Measurements from ENCODE around the gene GPC3. TPM values are rescaled to one million over a fixed set of nuclear protein-coding genes. Genes with fewer than 3 reads are reported as not detected.
"Not testable (repeated sequence)": the region's sequence is repeated elsewhere in the genome, so short reads cannot be mapped to it uniquely, and the experiment has no call there.

Gene GPC3
- total RNA-seq: 0.07 and 0.12 TPM in 2 replicates

DNA sequence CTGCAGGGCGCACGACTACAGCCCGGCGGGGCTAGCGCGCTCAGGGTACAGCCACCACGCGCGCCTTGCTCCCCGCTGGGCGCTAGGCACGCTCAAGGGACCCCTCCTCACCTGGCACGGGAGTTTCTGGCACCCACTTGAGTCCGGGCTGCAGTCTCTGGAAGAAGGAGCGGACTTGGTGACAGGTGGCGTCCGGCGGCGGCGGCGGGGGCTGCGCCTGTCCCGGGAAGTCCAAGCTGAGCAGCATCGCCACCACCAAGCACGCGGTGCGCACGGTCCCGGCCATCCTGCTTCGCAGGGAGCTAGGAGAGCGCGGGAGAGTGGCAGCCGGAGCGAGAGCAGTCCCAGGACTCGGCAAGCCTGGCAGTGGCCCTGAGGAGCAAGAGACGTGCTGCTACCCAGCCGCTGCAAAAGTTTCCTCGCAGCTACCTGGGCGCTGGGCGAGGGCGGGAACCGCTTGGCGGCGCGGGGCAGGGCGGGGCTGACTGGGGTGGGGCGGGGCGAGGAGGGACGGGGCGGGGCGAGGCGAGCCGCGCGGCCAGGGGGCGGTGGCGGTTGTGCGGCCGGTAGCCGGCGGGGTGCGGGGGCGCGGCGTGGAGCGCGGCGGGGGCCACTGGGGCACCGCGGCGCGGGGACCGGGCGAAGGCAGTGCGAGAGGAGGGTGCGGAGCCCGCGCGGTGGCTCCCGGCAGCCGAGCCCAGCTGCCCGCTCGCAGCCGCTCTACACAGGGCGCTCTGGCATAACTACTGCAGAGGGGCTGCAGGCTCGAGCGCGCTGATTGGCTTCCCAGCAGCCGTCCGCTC, at the start of gene GPC3:
Gene GPC3 (minus strand): TSS at position 431 of the 803 bp plus-strand sequence.
- intact Hi-C loops (cut with micrococcal nuclease): loop anchor here (1.0 to 10.0 kb wide), 3 partner anchors 37 to 159 kb away; no protein-coding TSS in a partner anchor

- intact Hi-C loops (cut with micrococcal nuclease): no loop called here
Measured at GRCh38 chrX:134032441-134032840, 47.0 kb upstream of the GPC3 start.

GRCh38 chrX:134026565-134027311, 41.3 kb upstream of the GPC3 start:
- intact Hi-C loops (cut with micrococcal nuclease): loop anchor here (1.0 to 10.0 kb wide), 5 partner anchors 118 to 370 kb away; no protein-coding TSS in a partner anchor

DNA sequence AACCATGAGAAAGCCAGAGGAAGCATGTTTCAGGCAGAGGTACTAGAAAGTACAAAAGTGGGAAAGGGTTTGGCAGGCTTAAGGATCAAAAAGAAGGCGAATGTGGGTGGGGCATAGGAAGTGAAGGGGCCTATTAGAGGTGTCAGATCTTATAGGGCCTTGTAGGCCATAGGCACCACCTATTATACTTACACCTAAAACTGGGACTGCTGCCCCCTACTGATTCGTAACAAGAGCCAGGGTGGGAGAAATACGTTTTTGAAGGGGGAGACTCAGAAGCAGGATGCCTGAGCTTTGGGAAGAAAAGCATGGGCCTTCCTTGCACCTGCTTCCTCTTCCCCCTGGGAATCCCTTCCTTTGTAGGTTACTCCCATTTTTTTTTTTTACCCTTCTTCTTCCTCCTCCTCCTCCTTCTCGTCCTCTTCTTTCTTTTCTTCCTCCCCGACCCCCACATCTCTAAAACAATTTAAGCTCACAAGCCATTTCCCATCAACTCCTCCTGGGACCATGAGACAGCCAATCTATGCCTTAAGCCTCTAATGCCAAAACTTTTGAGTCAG, 40.7 kb upstream of the GPC3 start:
- intact Hi-C loops (cut with micrococcal nuclease): loop anchor here (1.0 to 10.0 kb wide), 5 partner anchors 119 to 371 kb away; no protein-coding TSS in a partner anchor

DNA sequence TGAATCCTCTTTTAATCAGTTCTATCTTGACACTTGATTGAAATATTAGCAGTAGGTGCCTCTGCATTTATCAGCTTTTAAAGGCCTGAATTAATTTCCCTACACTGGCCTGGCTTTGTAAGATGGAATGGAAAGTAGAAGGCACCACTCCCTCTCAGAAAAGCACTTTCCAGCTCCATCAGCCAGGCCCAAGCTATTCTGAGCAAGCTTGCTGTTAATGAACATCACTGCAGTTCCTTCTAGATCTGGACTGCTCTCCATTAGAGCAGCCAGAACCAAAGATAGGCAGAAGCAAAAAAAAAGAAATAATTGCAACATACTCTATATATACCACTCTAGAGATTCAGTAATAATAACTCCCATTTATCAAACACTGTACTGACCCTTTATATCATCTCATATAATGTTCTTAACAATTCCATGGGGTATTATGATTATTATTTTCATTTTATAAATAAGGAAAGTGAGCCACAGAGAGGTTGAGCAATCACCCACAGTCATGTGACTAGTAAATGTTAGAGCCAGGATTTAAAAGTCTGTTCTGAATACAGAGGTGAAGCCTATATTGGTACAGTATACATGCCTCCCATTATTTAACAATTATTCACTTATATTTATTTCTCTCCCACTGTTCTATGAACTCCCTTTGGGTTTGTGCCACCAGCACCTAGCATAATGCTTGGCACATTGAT, 39.4 kb upstream of the GPC3 start:
- intact Hi-C loops (cut with micrococcal nuclease): loop anchor here (5.0 to 10.0 kb wide), 5 partner anchors 38 to 188 kb away; partner anchors contain the start of gene GPC3

DNA sequence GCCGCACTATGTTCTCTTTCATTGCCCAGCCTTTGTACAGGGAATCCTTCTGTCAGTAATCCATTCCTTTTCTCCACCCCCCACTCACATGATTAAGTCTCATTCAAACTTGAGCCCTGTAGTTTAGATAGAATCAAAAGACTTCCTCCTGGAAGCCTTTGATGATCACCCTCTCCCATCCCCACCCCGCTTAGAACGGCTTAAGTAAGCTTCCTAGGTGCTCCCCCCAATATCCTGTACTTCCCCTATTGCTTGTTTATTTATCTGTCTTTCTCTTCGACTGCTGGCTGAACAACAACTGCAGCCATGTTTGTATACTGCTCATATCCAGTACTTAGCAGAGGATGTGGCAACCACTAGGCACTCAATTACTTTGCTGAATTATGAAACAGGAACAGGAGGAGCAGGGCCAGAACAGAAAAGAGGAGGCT, 38.5 kb upstream of the GPC3 start:
- intact Hi-C loops (cut with micrococcal nuclease): loop anchor here (5.0 to 10.0 kb wide), 3 partner anchors 37 to 121 kb away; partner anchors contain the start of gene GPC3

GRCh38 chrX:134020910-134021309, 35.5 kb upstream of the GPC3 start:
- intact Hi-C loops (cut with micrococcal nuclease): loop anchor here (1.0 to 10.0 kb wide), 4 partner anchors 34 to 229 kb away; partner anchors contain the start of gene GPC3

DNA sequence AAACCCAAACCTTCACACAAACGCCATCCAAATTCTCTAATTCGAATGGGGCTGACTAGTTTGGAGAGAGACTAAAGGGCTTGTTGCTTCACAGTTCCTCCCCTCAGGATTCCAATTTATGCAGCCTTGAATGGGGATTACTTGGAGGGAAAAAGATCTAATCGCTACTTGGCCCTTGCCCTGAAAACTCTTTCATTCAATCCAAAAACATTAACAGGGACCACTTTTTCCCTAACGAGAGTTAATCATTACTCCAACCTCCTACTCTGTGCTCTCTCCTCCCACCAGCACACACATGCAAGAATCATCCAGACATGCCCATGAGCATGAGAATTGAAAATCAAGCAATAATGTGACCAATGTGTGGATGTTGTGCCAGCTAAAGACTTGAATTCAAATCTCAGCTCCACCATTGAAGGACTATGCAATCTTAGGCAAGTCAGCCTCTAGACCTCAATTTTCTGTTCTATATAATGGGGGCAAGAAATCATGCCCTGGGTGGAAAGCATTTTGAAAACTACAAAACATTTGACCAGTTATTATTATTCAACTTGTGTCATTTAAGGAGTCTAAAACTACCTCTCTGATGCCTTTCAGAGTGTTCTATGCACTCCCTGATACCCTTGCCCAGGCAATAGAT, 34.3 kb upstream of the GPC3 start:
- intact Hi-C loops (cut with micrococcal nuclease): loop anchor here (5.0 to 10.0 kb wide), 3 partner anchors 32 to 125 kb away; partner anchors contain the start of gene GPC3

DNA sequence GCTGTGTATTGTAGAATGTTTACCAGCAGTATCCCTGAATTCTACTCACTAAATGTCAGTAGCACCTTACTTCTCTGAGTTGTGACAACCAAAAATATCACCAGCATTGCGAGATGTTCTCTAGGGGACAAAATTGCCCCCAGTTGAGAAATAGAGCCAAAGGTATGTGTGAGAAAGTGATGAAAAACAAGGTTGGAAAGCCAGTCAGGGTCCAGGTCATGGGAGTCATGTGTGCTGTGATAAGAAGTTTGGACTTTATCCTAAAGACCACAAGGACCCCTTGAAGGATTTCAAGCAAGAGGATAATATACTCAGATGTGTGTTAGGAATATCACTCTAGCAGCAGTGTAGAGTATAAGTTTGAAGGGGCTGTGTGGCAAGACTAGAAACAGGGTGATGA, 30.9 kb upstream of the GPC3 start:
- intact Hi-C loops (cut with micrococcal nuclease): not testable (repeated sequence)

- intact Hi-C loops (cut with micrococcal nuclease): not testable (repeated sequence)
Measured at GRCh38 chrX:134015510-134015909, 30.1 kb upstream of the GPC3 start.

GRCh38 chrX:134013524-134013923, 28.1 kb upstream of the GPC3 start:
- intact Hi-C loops (cut with micrococcal nuclease): no loop called here

DNA sequence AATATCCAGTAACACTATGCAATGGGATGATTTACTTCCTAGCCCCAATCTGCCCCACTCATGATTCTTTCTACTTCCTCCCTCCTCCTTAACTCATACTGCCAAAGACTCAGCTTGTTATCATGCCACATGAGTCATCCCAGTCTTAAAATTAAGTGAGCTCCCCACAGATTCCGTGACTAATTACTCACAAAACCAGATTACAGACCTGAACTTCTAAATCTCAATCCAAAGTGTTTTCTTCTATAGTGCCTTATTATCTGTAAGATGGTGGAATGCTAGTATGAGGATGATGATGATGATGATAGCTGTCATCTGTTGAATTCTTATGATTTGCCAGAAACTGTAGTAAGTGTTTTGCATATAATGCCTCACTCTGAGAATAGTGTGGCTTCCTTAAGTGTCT, 27.7 kb upstream of the GPC3 start:
- intact Hi-C loops (cut with micrococcal nuclease): no loop called here

DNA sequence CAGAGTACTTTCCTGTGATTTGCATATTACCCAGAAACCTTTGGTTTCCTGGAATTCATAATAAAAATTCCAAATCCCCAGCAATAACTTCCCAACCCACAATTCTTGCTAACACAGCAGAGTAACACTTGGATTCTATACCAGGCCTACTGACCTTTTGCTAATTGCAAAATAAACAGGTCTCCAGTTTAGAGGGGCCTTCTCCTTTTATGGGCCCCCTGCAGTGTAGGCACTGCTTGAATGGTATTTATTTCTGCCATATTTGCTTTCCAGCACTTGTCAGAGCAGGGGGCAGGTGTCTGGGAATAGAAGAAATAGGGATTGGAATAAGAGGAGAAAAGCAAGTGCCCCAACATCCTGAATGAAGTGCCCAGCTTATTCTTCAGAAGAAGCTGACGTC, 25.3 kb upstream of the GPC3 start:
- intact Hi-C loops (cut with micrococcal nuclease): no loop called here

DNA sequence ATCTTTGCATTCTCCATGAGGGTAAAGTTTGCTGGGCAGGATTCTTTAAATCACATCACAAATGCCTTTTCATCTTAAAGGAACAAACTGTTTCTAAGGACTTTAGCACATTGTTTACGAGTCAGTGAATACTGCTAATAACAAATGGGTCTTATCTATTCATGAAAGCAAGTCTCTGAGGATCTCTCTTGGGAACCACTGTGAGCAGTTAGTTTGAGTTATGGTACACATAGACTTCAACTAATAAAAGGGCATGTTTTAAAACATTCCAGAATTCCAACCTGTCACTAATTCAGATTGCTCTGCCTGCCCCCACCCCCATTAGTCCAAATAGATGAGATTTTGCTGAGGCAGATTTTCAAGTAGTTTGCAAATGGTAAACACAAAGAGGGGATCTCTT, 22.3 kb upstream of the GPC3 start:
- intact Hi-C loops (cut with micrococcal nuclease): no loop called here

GRCh38 chrX:134006484-134007161, 21.2 kb upstream of the GPC3 start:
- intact Hi-C loops (cut with micrococcal nuclease): no loop called here

DNA sequence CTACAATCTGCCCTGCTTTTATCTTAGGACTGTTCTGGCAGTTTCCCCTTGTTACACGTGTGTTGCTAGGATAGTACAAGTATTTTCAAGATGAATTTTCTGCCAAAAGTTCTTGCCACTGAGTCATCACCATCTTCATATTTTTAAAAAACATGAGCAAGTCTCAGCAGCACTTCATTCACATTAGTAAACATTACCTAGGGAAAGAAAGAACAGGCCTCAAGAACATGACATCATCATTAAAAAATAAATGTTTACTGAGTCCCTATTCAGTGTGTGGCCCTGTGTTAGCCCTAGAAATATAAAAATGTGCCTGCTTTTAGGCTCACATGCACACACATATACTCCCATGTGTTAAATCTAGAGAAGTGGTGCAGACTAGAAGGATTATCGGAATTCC, 18.7 kb upstream of the GPC3 start:
- intact Hi-C loops (cut with micrococcal nuclease): no loop called here

- intact Hi-C loops (cut with micrococcal nuclease): no loop called here
Measured at GRCh38 chrX:134002921-134003615, 17.7 kb upstream of the GPC3 start.

DNA sequence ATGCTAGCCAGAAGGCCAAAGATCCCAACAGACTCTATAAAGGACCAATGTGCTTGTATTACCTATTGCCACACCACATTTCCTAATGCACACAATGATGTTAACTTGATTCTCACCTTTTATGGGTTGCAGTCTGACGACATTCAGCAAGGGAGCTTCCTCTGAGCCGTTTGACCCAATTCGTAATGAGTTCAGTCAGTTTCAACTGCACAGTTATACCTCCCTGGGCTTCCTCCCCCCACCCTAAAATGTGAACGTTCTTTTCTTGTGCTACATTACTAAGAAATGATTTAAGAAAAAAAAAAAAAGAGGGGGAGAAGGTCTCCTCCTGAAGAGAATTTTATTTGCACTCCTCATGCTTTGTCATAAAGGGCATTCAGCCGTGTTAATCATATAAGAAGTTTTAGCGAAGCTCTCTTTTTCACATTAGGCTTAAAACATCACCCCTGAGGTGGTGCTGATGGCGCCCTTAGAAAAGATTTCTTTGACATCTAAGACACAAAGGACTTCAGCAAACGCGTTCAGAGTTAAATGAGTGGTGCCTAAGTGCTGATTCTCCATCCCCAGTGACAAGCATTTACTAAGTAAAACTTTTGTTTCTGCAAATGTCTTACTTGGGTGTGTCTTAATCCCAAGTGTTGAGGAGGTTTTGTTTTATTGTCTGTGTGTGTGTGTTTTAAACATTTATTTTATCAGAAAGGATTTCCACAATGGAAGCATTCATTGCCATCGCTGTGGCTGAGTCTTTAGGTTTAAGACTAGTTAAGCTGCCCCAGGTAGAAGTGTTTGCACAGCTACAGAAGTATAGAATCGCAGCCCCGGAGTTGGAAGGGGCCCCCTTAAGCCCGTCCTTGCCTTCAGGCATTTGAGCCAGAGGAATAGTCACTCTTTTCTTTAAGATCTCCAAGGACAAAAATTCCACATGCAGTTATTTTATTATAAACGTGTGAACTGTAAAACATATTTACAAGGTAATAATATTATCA, 15.2 kb upstream of the GPC3 start:
- intact Hi-C loops (cut with micrococcal nuclease): no loop called here
